Naive thymus-derived CD8-positive, alpha-beta T cell (primary cell): ENCODE measurements around the gene KRTAP5-2. TPM values are rescaled to one million over a fixed set of nuclear protein-coding genes. Genes with fewer than 3 reads are reported as not detected.

Experiments
- ATAC-seq, 2 donors: fragments of 150-1000 bp; cut with Tn5 transposase in 1 of 2; sonication (Bioruptor Pico), chemical (Tn5 transposase) in 1 of 2; 1 replicate in 1 of 2; 2 replicates in 1 of 2; pipeline ENCODE4 v1.10.0; 2021; ENCODE audit warnings: mild to moderate bottlenecking in 2 of 2, moderate library complexity in 2 of 2
- POLR2A ChIA-PET: fragments of 350-600 bp; sonication (Branson Sonifier 250); formaldehyde crosslinking; loops from one replicate; lab custom pipeline; 2021; ENCODE audit warnings: antibody characterized with exemption; lab: Charles Lee
- DNase-seq, 10 donors: peaks; one replicate each; pipeline versions ENCODE4 v3.0.0 to v3.0.0-alpha.2; 2020 to 2022
- H3K27ac Mint-ChIP-seq, 10 donors: one replicate each; pipeline ENCODE4 v1.8.0; 2020 to 2022; ENCODE audit warnings: mild to moderate bottlenecking in 10 of 10, mixed read lengths in 10 of 10, moderate library complexity in 4 of 10, inconsistent platforms in 1 of 10
- H3K27me3 Mint-ChIP-seq, 5 donors: one replicate each; pipeline ENCODE4 v1.8.0; 2021 to 2022; ENCODE audit warnings: mixed read lengths in 5 of 5
- H3K36me3 Mint-ChIP-seq, 3 donors: one replicate each; pipeline ENCODE4 v1.8.0; 2020 to 2022; ENCODE audit warnings: mixed read lengths in 3 of 3, mild to moderate bottlenecking in 2 of 3, inconsistent platforms in 1 of 3
- H3K4me1 Mint-ChIP-seq, 4 donors: one replicate each; pipeline ENCODE4 v1.8.0; 2021 to 2022; ENCODE audit warnings: mixed read lengths in 4 of 4
- H3K4me3 Mint-ChIP-seq, 10 donors: one replicate each; pipeline ENCODE4 v1.8.0; 2020 to 2022; ENCODE audit warnings: mild to moderate bottlenecking in 10 of 10, mixed read lengths in 10 of 10, moderate library complexity in 6 of 10, inconsistent platforms in 1 of 10
- H3K9me3 Mint-ChIP-seq, 9 donors: one replicate each; pipeline ENCODE4 v1.8.0; 2020 to 2022; ENCODE audit warnings: mixed read lengths in 9 of 9, mild to moderate bottlenecking in 3 of 9, inconsistent platforms in 1 of 9, moderate library complexity in 1 of 9
- polyA plus RNA-seq, 3 donors: library from polyadenylated mRNA; unstranded; fragments of 300-500 nt; fragmentation: Illumina TruSeq; gene quantifications; one replicate each; pipeline ENCODE4 v1.2.3, GENCODE V29; 2021
- total RNA-seq, 8 experiments: library from RNA in 2 of 8; stranded (reverse) in 2 of 8; gene quantifications; one replicate each; pipeline ENCODE4 v1.2.3 and lab custom pipeline; 2021 to 2026

The KRTAP5-2 gene
- total and polyA plus RNA-seq, 5 experiments from 2014 or later: not detected

GRCh38 chr11:1637628-1638027, 39.5 kb upstream of the KRTAP5-2 start:
- POLR2A ChIA-PET: no interaction called here
- H3K27me3 Mint-ChIP-seq: peaks cover 4 to 31% (median 17%) of the 10 kb centered on the region in 5 donors
- H3K27ac Mint-ChIP-seq: no peak overlapping the region
- ATAC-seq (no peak), DNase-seq (no peak)
- no peak overlapping the region for H3K4me3 Mint-ChIP-seq
- H3K9me3 Mint-ChIP-seq: no peaks in the 10 kb centered on the region
- no peaks in the 10 kb centered on the region for H3K36me3 Mint-ChIP-seq
- peaks cover 0 to 5% (median 4%) of the 10 kb centered on the region in 4 donors for H3K4me1 Mint-ChIP-seq

DNA sequence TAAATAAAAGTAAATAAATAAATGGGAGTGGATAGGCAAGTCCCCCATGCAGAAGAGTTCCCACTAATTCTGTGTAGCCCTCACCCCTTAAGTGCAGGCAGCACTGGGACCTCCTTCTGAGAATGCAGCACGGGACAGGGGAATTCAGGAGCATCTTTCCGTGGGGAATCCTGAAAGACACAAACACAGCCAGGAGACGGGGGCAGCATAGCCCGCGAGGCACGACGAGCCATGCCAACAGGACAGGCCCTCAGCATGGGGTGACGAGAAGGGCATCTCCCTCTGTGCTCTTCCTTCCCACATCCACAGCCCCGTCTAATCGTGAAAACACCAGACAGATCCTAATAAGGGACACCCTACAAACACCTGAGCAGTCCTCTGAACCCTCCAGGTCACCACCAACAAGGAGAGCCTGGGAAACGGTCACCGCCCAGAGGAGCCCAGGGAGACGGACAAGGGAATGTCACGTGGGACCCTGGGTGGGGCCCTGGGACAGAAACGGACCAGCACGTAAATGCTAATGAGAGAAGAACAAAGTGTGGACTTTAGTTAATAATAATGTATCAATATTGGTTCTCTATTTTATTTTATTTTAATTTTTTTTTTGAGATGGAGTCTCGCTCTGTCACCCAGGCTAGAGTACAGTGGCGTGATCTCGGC, 38.3 kb upstream of the KRTAP5-2 start:
- Mint-ChIP-seq H3K27me3 (peaks cover 9 to 42% (median 25%) of the 10 kb centered on the region in 5 donors), H3K36me3 (no peaks in the 10 kb centered on the region), H3K4me1 (peaks cover 0 to 14% (median 8%) of the 10 kb centered on the region in 4 donors), H3K4me3 (no peak overlapping the region), H3K27ac (no peak overlapping the region), H3K9me3 (no peaks in the 10 kb centered on the region)
- DNase-seq: no peak
- ATAC-seq: no peak
- POLR2A ChIA-PET: no interaction called here

DNA sequence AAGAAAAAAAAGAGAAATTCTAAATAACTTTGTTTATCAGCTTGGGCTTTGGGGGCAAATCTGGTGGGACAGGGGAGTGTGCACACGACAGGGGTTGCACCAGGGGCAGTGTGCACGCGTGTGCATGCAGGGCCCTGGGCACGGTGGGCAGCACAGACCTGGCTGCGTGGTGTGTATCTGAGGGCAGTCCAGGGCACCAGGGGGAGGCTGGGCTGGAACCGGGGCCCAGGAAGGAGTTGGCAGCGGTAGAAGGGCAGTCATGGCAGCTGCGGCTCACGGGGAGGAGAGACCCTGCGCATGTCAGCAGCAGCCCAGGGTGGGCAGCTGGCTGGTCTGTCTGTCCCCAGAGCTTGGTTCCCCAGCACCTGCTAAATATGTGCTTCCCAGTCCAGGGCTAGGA, 35.8 kb upstream of the KRTAP5-2 start:
- Mint-ChIP-seq H3K36me3 (no peaks in the 10 kb centered on the region), H3K4me3 (no peak overlapping the region)
- no peak for ATAC-seq

DNA sequence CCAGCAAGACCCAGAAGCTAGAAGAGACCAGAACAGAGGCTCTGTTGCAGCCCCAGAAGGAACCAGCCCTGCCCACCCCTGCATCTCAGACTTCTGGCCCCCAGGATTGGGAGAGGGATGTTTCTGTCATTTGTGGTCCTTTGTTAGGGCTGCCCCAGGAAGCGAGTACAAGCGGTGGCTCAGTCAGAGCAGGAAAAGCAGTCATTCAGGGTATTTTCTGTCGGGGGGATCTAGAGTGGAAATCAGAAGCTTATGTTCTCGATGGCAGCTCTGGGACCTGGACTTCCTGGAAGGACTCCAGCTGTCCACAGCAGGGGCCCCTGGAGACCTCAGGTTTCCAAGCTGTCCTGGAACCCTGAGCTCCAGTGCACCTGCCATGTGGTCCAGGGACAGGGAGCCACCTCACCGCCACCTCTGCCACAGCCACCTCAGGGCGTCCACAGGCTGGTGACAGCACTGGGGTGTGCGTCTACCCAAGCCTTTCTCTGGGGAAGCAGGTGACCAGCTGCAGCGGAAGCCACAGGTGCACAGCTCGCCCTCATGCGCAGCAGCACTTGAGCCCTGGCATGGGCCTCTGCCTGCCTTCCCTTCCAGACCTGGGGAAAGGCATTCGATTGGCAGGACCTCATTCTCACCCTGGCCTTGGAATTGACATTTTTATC, 34.1 kb upstream of the KRTAP5-2 start:
- POLR2A ChIA-PET: interaction anchor here (1.1 kb wide), 1 partner anchor 43 kb away, joined by 3 read pairs; no protein-coding TSS in a partner anchor
- Mint-ChIP-seq H3K27me3 (peaks cover 17 to 44% (median 25%) of the 10 kb centered on the region in 5 donors), H3K4me1 (peaks cover 4 to 19% (median 10%) of the 10 kb centered on the region in 4 donors), H3K4me3 (peak overlapping the region in 3 of 10 donors; percentile 10 to 53 (median 14)), H3K9me3 (no peaks in the 10 kb centered on the region), H3K27ac (no peak overlapping the region), H3K36me3 (no peaks in the 10 kb centered on the region)
- ATAC-seq: no peak
- no peak for DNase-seq

More for the DNA sequence above, 35.8 kb upstream of the KRTAP5-2 start:
- no peak for DNase-seq
- Mint-ChIP-seq H3K27me3 (peaks cover 17 to 44% (median 25%) of the 10 kb centered on the region in 5 donors), H3K27ac (no peak overlapping the region), H3K9me3 (no peaks in the 10 kb centered on the region), H3K4me1 (peaks cover 3 to 16% (median 10%) of the 10 kb centered on the region in 4 donors)
- POLR2A ChIA-PET: no interaction called here

DNA sequence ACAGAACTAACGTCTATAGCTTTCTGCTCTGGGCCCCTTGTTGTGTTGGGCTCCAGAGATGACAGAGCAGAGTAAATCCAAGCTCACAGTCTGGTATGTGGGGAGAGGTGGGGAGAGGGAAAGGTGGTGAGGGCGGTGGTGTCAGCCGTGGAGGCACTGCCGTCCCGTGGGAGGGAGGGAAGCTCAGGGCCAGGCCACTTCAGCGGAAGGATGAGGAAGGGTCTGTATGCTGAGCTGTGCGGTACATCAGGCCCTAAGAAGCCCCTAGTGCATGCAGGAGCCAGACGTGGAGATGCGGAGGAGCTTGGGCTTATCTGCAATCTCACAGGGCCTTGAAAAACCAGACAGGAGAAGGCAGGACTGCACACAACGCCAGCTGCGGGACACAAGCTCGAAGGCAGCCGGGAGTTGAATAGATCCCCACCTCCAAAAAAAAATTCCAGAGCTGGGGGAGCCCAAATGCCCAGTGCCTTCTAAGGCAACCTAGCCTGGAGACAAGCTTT, 33.0 kb upstream of the KRTAP5-2 start:
- Mint-ChIP-seq H3K36me3 (no peaks in the 10 kb centered on the region), H3K27me3 (peaks cover 17 to 43% (median 23%) of the 10 kb centered on the region in 5 donors), H3K4me3 (no peak overlapping the region), H3K27ac (no peak overlapping the region), H3K4me1 (peaks cover 4 to 19% (median 10%) of the 10 kb centered on the region in 4 donors), H3K9me3 (no peaks in the 10 kb centered on the region)
- no peak for DNase-seq
- POLR2A ChIA-PET: interaction anchor here (1.1 kb wide), 1 partner anchor 42 kb away, joined by 3 read pairs; no protein-coding TSS in a partner anchor
- no peak for ATAC-seq

DNA sequence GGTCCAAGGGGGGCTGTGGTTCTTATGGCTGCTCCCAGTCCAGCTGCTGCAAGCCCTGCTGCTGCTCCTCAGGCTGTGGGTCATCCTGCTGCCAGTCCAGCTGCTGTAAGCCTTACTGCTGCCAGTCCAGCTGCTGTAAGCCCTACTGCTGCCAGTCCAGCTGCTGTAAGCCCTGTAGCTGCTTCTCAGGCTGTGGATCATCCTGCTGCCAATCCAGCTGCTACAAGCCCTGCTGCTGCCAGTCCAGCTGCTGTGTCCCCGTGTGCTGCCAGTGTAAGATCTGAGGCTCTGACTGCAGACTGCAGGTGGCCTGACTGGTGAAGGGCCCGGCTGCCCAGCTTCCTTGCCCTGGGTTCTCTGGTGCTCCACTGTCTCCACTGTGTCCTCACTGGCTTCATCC, 32.2 kb upstream of the KRTAP5-2 start:
- Mint-ChIP-seq H3K4me1 (peaks cover 4 to 19% (median 10%) of the 10 kb centered on the region in 4 donors), H3K4me3 (no peak overlapping the region), H3K36me3 (no peaks in the 10 kb centered on the region), H3K9me3 (no peaks in the 10 kb centered on the region), H3K27me3 (peaks cover 15 to 43% (median 26%) of the 10 kb centered on the region in 5 donors), H3K27ac (no peak overlapping the region)
- POLR2A ChIA-PET: no interaction called here
- ATAC-seq: no peak
- no peak for DNase-seq

GRCh38 chr11:1629326-1630185, 31.5 kb upstream of the KRTAP5-2 start, which contains the start of gene KRTAP5-5:
Gene KRTAP5-5 (plus strand): TSS chr11:1629775. CDS start chr11:1629841, 66 bp downstream.
- no peaks in the 10 kb centered on the region for H3K36me3 Mint-ChIP-seq
- DNase-seq (no peak), ATAC-seq (no peak)
- POLR2A ChIA-PET: no interaction called here
- no peaks in the 10 kb centered on the region for H3K9me3 Mint-ChIP-seq
- H3K4me3 Mint-ChIP-seq: no peak within 1 kb of the TSS
- H3K4me1 Mint-ChIP-seq: peaks cover 4 to 19% (median 10%) of the 10 kb centered on the region in 4 donors
- no peak within 1 kb of the TSS for H3K27ac Mint-ChIP-seq
- H3K27me3 Mint-ChIP-seq: peaks cover 15 to 41% (median 23%) of the 10 kb centered on the region in 5 donors

DNA sequence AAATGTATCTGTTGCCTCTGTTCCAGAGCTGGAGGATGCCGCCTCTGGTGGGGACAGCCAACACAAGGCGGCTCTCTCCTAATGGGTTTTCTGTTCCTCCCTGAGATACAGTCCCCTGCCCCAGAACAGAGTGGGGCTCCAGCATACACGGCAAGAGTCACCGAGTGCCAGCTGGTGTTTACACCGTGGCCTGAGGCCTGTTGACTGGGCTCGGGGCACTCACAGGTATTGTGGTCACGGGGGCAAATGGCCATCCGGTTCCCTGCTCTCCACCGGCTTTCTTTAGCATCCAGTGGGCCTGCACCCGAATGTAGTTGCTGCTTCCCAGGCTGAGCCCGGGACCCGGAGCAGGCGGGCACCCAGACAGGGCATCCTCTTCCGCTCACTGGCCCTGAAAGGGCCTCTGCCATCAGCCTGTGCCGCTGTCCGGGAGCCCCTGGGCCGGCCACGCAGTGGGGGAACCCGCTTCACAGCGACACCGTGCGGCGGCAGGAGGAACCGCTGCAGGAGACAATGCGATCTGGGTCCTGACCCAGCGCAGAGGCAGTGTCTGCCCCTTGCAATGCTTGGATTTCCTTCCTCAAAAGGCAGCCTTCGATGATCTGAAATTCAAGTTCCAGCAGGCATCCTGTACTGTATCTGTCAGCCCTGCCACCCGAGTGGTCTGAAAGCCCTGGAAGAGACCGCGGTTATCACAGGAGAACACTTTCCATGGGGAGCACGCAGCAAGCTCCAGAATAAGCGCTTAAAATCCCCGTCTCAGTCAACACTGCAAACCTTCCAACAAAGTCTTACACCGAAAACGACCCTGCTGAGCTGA, 30.6 kb upstream of the KRTAP5-2 start:
- Mint-ChIP-seq H3K27ac (no peak overlapping the region), H3K9me3 (no peaks in the 10 kb centered on the region), H3K4me3 (no peak overlapping the region), H3K4me1 (peaks cover 4 to 19% (median 10%) of the 10 kb centered on the region in 4 donors), H3K27me3 (peaks cover 15 to 36% (median 23%) of the 10 kb centered on the region in 5 donors), H3K36me3 (no peaks in the 10 kb centered on the region)
- DNase-seq: peak in 9 of 10 donors; percentile 29 to 70 (median 57)
- POLR2A ChIA-PET: no interaction called here
- peak; percentile 81 to 97 for ATAC-seq

- Mint-ChIP-seq H3K27ac (peak overlapping the region in 1 of 10 donors; percentile 29), H3K9me3 (no peaks in the 10 kb centered on the region), H3K4me3 (no peak overlapping the region), H3K27me3 (peaks cover 6 to 20% (median 14%) of the 10 kb centered on the region in 5 donors), H3K4me1 (peaks cover 0 to 10% (median 3%) of the 10 kb centered on the region in 4 donors), H3K36me3 (no peaks in the 10 kb centered on the region)
- DNase-seq (no peak), ATAC-seq (no peak)
- POLR2A ChIA-PET: interaction anchor here (1.0 kb wide), 1 partner anchor 32 kb away, joined by 5 read pairs; no protein-coding TSS in a partner anchor
Observed at GRCh38 chr11:1625541-1625940, 27.4 kb upstream of the KRTAP5-2 start.

GRCh38 chr11:1624621-1625020, 26.5 kb upstream of the KRTAP5-2 start:
- Mint-ChIP-seq H3K36me3 (no peaks in the 10 kb centered on the region), H3K27me3 (peaks cover 4 to 18% (median 14%) of the 10 kb centered on the region in 5 donors), H3K4me3 (no peak overlapping the region), H3K4me1 (peaks cover 0 to 9% (median 2%) of the 10 kb centered on the region in 4 donors), H3K27ac (no peak overlapping the region), H3K9me3 (no peaks in the 10 kb centered on the region)
- no peak for ATAC-seq
- DNase-seq: no peak
- POLR2A ChIA-PET: no interaction called here

DNA sequence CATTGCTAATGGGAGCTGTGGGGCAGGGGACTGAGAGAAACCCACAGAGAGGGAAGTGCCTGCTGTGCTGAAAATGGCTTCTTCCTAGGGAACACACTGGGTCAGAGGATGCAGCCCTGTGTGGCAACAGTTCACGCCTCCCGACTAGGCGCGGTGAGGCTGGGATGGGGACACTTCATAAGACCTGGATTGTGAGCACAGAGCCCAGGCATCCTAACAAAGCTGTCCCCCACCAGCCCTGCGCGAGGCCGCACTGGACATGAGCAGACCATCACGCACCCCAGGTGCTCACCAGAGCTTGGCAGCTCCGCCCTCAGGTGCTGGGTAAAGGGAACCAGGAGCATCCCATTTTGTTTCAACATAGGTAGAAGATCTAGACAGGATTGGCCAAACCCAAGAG, 25.6 kb upstream of the KRTAP5-2 start:
- H3K4me3 Mint-ChIP-seq: no peak overlapping the region
- H3K4me1 Mint-ChIP-seq: peaks cover 0 to 6% (median 4%) of the 10 kb centered on the region in 4 donors
- POLR2A ChIA-PET: no interaction called here
- H3K9me3 Mint-ChIP-seq: no peaks in the 10 kb centered on the region
- DNase-seq (no peak), ATAC-seq (no peak)
- peaks cover 7 to 14% (median 12%) of the 10 kb centered on the region in 5 donors for H3K27me3 Mint-ChIP-seq
- H3K27ac Mint-ChIP-seq: no peak overlapping the region
- H3K36me3 Mint-ChIP-seq: no peaks in the 10 kb centered on the region
